Right ventricle myocardium inferior (tissue), 1 donor: ENCODE measurements around the gene NRARP. TPM values are rescaled to one million over a fixed set of nuclear protein-coding genes. Genes with fewer than 3 reads are reported as not detected.

ENCODE experiments used
- ATAC-seq: fragments of 200-7000 bp; cut with Tn5 transposase; one replicate; pipeline ENCODE4 v1.9.1; 2020; ENCODE audit warnings: mild to moderate bottlenecking, moderate library complexity
- DNase-seq: peaks from one replicate; pipeline ENCODE4 v3.0.0; 2021; ENCODE audit errors: missing footprints
- intact Hi-C: fragments of 100-400 bp; cut with DNase I; formaldehyde crosslinking; loops from one replicate; pipeline ENCODE4 v1.11.0; 2022
- total RNA-seq: library from RNA; stranded (reverse); fragmentation: NEBNext Ultra II Directional; extraction: Animal tissue kit (Norgen Biotek cat#: 25700); gene quantifications from one replicate; pipeline ENCODE4 v1.2.1, GENCODE V29; 2021
- donor health status: DM: no; HTN: yes; CAD: no; lungs with severe emphysema.

Gene NRARP
- total RNA-seq, 1 donor from 2014 or later, result 4.7 TPM

- DNase-seq (no peak), ATAC-seq (no peak)
- intact Hi-C loops, result no loop called here
These were observed 23.7 kb upstream of the NRARP start for GRCh38 chr9:137325799-137326198.

DNA sequence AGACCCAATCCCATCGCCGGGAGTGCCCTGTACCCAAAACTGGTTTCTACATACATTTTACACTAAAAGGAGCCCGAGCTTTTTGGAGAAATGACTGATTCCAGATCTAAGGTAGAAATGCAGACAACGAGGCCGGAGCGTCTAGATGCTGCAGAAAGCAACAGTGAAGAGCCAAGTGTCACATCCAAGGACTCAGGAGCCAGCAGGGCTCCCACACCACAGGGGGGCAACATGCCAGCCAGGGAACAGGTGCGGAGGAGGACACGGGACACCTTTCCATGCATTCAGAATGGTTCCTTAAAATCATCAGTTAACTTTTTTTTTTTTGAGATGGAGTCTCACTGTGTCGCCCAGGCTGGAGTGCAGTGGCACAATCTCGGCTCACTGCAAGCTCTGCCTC, 23.1 kb upstream of the NRARP start:
- intact Hi-C loops, result no loop called here
- ATAC-seq (no peak), DNase-seq (no peak)

DNA sequence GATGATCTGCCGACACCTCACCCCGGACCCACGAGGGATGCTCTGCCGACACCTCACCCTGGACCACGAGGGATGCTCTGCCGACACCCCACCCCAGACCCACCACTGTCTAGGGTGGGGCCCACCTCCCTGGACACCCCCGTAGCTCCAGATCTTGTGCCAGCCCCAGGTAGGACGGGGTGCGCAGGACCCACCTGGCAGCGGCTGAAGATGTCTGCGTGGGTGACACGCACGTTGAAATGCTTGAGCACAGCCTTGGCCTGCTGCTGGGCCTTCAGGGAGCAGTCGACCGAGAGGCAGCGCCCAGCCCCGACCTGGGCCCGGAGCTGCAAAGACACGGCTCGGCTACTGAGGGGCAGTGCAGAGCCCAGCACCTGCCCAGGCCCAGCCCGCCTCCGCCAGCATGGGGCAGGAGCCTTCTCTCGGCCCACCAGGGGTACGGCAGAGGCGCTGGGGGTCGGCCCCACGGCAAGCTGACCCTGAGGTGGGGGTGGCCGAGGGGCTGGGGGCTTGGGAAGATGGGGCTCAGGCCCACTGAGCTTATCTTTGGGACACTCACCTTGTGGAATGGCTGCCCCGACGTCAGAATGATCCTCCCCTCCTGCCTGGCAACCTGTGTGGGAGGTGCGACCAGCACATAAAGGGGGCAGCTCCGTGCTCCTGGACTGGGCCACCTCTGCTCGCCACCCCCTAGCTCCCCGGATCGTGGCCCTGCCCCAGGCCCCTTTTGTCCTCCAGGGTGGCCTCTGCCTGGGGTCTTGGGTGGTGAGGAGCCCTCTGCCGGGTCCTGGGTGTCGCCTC, 21.7 kb upstream of the NRARP start:
- intact Hi-C loops, result no loop called here
- no peak for DNase-seq
- no peak for ATAC-seq

DNA sequence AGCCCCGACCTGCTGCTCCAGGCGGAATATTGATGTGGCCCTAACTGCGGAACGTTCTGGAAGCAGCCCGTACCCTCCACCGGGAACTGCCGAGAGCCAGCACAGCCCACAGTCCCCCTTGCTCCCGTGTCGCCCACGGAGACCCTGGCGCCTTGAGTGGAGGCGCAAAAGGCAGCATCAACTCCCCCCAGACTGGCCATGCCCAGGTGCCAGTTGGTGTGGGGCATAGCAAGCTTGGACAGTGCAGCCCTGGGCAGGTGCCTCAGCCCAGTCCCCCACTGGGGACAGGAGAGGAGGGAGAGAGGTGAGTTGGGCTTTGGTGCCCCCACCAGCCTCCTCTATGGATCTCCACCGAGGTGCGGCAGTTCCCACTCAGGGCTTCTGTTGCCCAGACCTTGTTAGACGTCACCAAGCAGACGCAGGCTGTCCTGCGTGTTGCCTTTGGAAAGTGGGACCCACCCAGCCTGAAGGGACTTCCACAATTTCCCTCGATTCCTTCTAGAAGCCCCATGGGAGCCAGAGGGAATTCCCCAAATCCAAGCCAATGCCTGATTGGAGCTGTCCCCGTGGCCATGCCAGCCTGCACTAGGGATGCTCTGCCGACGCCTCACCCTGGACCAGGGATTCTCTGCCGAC, 19.8 kb upstream of the NRARP start:
- ATAC-seq, result no peak
- intact Hi-C loops, result no loop called here
- DNase-seq, result no peak

GRCh38 chr9:137320555-137321384, 18.7 kb upstream of the NRARP start:
- ATAC-seq (no peak), DNase-seq (no peak)
- intact Hi-C loops, result no loop called here

- ATAC-seq (no peak), DNase-seq (peak; percentile 69)
- intact Hi-C loops, result no loop called here
These were observed 17.9 kb upstream of the NRARP start for GRCh38 chr9:137319739-137320551.

- intact Hi-C loops, result no loop called here
- DNase-seq (peak; percentile 80), ATAC-seq (peak; percentile 61)
These were observed 17.1 kb upstream of the NRARP start for GRCh38 chr9:137319011-137319738.

GRCh38 chr9:137318602-137319001, 16.5 kb upstream of the NRARP start:
- intact Hi-C loops, result no loop called here
- ATAC-seq, result no peak
- DNase-seq, result no peak

DNA sequence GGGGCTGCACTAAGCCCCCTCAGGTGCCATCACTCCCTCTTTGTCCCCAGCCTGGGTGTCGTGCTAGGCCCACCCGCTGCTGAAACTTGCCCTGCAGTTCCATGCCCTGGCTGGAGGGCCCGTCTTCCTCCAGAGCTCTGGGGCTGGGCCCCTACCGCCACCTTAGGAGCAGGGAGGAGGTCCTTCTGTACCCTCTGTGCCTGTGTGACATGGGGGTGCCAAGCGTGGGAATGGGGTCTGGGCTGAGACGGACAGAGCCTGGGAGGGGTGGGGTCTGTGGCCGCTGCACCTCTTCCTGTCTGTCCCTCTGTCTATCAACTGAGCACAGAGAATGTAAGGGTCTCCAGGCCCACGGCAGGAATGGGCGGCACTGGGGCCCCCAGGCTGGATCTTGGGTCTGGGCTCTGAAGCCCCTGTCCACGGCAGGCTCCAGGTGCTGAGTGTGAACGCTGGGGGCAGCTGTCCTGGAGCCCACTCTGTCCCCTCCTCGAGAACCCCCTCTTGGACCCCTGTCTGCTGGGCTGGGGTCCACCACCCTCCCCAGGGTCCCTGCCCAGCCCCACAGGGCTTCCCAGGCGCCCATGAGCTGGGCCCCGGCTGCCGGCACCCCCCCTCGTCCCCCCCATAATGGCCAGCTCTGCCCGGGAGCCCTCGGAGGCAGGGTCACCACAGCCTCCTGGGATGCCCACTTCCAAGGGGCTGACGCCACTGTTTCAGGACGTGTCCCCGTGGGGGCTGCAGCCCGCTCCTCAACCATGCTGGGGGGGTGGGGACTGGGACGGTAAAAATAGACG, 15.8 kb upstream of the NRARP start:
- no peak for DNase-seq
- intact Hi-C loops, result no loop called here
- no peak for ATAC-seq

DNA sequence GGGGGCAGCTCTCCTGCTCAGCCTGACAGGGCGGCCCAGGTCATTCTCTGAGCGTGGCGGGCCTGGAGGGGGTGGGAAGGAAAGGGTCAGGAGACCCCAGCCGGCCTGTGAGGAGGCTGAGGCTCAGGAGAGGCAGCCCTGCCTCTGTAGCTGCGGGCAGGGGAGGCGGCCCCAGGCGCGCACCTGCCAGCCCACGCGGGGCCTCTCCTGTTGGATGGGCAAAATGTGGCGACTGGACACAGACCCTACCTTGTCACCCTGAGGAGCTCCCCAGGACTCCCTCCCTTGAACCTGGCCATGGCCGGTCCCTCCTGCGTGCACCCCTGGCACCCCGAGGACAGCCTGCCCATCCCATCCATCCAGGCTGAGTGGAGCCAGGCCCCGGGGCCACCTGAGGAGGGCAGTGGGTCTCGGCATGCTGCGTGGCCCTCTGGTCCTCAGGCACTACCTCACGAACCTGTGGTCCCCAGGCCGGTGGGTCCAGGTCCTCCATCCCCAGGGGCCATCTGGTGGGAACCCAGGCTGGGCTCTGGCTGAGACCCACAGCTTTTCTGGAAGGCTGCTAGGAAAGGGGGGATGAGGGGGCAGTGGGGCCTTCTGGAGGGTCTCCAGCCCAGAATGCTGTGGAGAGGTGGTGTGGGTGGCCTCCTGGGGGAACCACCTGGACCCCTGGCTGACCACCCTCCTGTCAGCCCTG, 15.1 kb upstream of the NRARP start:
- intact Hi-C loops, result no loop called here
- ATAC-seq (no peak), DNase-seq (no peak)

- DNase-seq, result peak; percentile 64
- ATAC-seq, result no peak
- intact Hi-C loops, result no loop called here
These were observed 14.2 kb upstream of the NRARP start for GRCh38 chr9:137316012-137316981.

- intact Hi-C loops, result no loop called here
- ATAC-seq, result no peak
- DNase-seq, result no peak
These were observed 13.5 kb upstream of the NRARP start for GRCh38 chr9:137315581-137316011.

GRCh38 chr9:137314561-137315560, 12.8 kb upstream of the NRARP start:
- no peak for ATAC-seq
- intact Hi-C loops, result no loop called here
- no peak for DNase-seq

DNA sequence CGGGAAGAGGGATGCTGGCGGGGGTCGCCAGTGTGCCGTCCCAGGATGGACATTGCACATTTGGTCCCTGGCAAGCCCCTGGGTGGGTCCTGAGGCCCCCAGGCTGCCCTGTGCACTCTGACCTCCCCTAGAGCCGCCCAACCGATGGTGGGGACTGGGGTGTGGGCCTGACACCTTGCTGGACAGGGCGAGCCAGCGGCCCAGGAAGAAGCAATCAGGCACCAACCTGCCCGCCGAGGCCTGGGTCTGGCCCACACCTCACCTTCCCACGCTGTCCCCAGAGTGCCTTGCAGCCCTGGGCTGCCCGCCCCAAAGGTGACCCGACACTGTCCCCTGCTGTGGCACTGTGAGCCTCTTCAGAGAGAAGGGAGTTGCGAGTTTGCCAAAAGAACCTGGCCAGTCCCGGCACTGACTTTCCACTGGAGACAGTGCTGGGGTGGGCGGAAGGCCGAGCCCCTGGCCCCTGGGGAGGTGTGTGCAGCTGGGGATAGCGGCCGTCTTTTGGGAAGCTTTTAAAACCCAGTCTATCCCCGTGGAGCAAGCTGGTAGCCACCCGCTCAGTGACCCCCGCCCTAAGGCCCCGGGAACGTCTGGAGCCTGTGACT, 12.0 kb upstream of the NRARP start:
- ATAC-seq, result no peak

More for the DNA sequence above, 12.0 kb upstream of the NRARP start:
- intact Hi-C loops, result no loop called here
- DNase-seq, result no peak
